ENCODE results near the gene PCYOX1L.
A peak's percentile ranks its signal among the peaks of the same experiment; 100 is the strongest.
"Not testable (repeated sequence)": the region's sequence is repeated elsewhere in the genome, so short reads cannot be mapped to it uniquely, and the experiment has no call there.

PCYOX1L gene

GRCh38 chr5:149388498-149389190 lies 30.8 kb downstream of the PCYOX1L start:
- no peak for DNase-seq

- DNase-seq = no peak
Observed at GRCh38 chr5:149389552-149390495, 32.0 kb downstream of the PCYOX1L start.

- DNase-seq = not testable (repeated sequence)
Observed at GRCh38 chr5:149391076-149391475, 33.2 kb downstream of the PCYOX1L start.

GRCh38 chr5:149391524-149391923 lies 33.7 kb downstream of the PCYOX1L start:
- DNase-seq = no peak

GRCh38 chr5:149392718-149393117 lies 34.9 kb downstream of the PCYOX1L start:
- DNase-seq = peak; percentile 57

- DNase-seq = not testable (repeated sequence)
Observed at GRCh38 chr5:149394996-149395395, 37.1 kb downstream of the PCYOX1L start.

- DNase-seq = peak; percentile 95
Observed at GRCh38 chr5:149397530-149397929, 39.7 kb downstream of the PCYOX1L start.

- DNase-seq = not testable (repeated sequence)
Observed at GRCh38 chr5:149398747-149399266, 41.0 kb downstream of the PCYOX1L start.

GRCh38 chr5:149399775-149400174 lies 41.9 kb downstream of the PCYOX1L start:
- DNase-seq = peak; percentile 33

GRCh38 chr5:149400304-149400703 lies 42.5 kb downstream of the PCYOX1L start:
- DNase-seq = no peak

- no peak for DNase-seq
Observed at GRCh38 chr5:149401051-149401450, 43.2 kb downstream of the PCYOX1L start.

GRCh38 chr5:149402291-149402690 lies 44.4 kb downstream of the PCYOX1L start:
- no peak for DNase-seq

GRCh38 chr5:149403923-149404745 lies 46.3 kb downstream of the PCYOX1L start:
- DNase-seq = peak; percentile 100

- DNase-seq = peak; percentile 97
Observed at GRCh38 chr5:149404746-149405549, 47.1 kb downstream of the PCYOX1L start.

- peak; percentile 69 for DNase-seq
Observed at GRCh38 chr5:149405550-149406202, 47.8 kb downstream of the PCYOX1L start.

- DNase-seq = peak; percentile 100
Observed at GRCh38 chr5:149406203-149406978, 48.5 kb downstream of the PCYOX1L start.

- DNase-seq = peak; percentile 57
Observed at GRCh38 chr5:149406979-149407306, 49.1 kb downstream of the PCYOX1L start.

GRCh38 chr5:149407323-149408251 lies 49.7 kb downstream of the PCYOX1L start:
- peak; percentile 29 for DNase-seq
